ENCODE data around the gene ATP2B3.

DNA sequence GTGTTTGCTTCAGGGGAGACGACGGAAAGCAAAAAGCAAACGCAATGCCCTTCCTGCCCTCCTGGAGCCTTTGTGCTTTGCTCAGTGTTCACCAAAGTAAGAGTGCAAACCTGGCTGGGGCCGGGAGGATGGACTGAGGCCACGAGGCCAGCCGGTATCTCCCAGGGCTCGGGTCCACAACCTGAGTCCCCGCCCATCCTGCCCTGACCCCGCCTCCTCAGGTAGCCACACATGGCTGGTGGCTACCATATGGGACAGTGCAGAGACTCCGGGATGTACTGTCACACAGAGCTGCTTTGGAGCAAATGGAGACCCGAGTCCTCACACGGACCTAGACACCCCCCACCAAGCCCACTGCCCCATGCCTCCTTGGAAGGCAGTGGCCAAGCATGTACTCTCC lies 4.8 kb downstream of the ATP2B3 start:
- TF ChIP-seq CTCF (IDR thresholded peaks at IDR 0.05; ENCODE audit: poor library complexity, severe bottlenecking) = no peak
- TF ChIP-seq TAF1 (IDR thresholded peaks at IDR 0.05; ENCODE audit: low read depth) = no peak
- TF ChIP-seq MXI1 (conservative IDR thresholded peaks at IDR 0.05; ENCODE audit: poor library complexity, severe bottlenecking) = no peak
- no peak for TF ChIP-seq EZH2 (IDR thresholded peaks at IDR 0.05; ENCODE audit: borderline replicate concordance, insufficient read depth, low read length, poor library complexity, severe bottlenecking)
- no peak for TF ChIP-seq REST (IDR thresholded peaks at IDR 0.05; ENCODE audit: borderline replicate concordance)
- no peak for TF ChIP-seq RAD21 (conservative IDR thresholded peaks at IDR 0.05)

All from neural cell (in vitro differentiated cells).